BJ (cell line): ENCODE measurements around the gene DSCAML1. TPM values are rescaled to one million over a fixed set of nuclear protein-coding genes. Genes with fewer than 3 reads are reported as not detected.

Source experiments
- CTCF ChIA-PET: fragments of 350-600 bp; formaldehyde crosslinking; extraction: SDS; loops from one replicate; lab custom pipeline; 2021; ENCODE audit warnings: antibody characterized with exemption, inconsistent platforms; lab: Yijun Ruan, JAX
- POLR2A ChIA-PET: fragments of 300-600 bp; sonication (Branson Sonifier 250); formaldehyde crosslinking; extraction: SDS; loops from one replicate; lab custom pipeline; 2021; ENCODE audit warnings: antibody characterized with exemption; lab: Charles Lee
- DNase-seq: peaks from one replicate; pipeline ENCODE4 v3.0.0-alpha.2; 2011; ENCODE audit warnings: low read depth
- H3K27me3 ChIP-seq: 2 replicates; pipeline ENCODE4 v1.6.0; 2011; ENCODE audit warnings: low read length; ENCODE audit not compliant: control insufficient read depth, insufficient read depth
- H3K36me3 ChIP-seq: 2 replicates; pipeline ENCODE4 v1.5.1; 2011; ENCODE audit warnings: low read length; ENCODE audit not compliant: control insufficient read depth, insufficient read depth
- H3K4me3 ChIP-seq: 2 replicates; pipeline ENCODE4 v1.5.1; 2011; ENCODE audit warnings: low read depth, mild to moderate bottlenecking, control low read depth, low read length
- polyA plus RNA-seq: library from polyadenylated mRNA; depleted of rRNA; stranded (reverse); fragments of >200 nt; gene quantifications from 2 replicates; pipeline ENCODE4 v1.2.3, GENCODE V29; 2011
- TF ChIP-seq, protein P1 (sequence below): IDR thresholded peaks from 2 replicates; pipeline ENCODE4 v1.5.1; 2011; ENCODE audit warnings: low read depth, mild to moderate bottlenecking, control low read depth, inconsistent platforms, low read length, moderate library complexity; ENCODE audit not compliant: insufficient read depth

Gene DSCAML1
- polyA plus RNA-seq, 1 experiment, result not detected

DNA sequence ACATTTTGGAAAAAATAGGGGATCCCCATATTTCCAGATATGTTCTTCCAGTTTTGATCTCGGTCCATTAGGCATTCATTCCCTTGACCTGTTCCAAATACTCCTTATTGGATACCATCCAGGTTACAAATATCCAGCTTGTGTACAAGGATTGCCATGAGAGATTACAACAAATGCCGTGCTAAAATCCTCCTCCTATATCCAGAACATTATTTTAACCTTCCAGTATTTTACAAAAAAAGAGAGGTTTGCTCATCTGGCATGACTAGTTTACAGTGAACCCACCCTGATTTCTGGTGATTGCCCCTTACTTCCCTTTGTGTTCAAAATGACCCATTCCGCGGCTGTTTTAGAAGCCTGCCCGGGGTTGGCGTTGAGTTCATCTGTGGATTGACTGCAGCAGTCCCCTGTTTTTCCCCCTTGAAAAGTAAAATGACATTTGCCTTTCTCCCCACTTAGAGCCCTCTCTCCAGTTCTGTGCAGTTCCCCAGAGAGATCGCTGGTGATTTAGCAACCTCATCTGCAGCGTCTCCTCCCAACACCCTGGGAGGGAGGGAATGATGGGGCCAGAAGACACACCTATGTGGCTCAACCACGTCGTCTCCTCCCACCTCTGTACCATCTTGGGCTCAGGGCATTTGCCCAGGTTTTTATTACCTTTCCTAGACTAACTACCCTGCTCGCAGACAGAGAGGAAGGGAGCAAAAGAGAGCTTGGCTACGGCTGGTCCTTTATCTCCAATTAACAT lies 73.6 kb downstream of the DSCAML1 start:
- no peak for DNase-seq

GRCh38 chr11:117722082-117722481 lies 74.9 kb downstream of the DSCAML1 start:
- H3K36me3 ChIP-seq, result no peaks in the 10 kb centered on the region
- H3K4me3 ChIP-seq, result no peak overlapping the region
- POLR2A ChIA-PET, result no interaction called here
- TF ChIP-seq, protein P1, sequence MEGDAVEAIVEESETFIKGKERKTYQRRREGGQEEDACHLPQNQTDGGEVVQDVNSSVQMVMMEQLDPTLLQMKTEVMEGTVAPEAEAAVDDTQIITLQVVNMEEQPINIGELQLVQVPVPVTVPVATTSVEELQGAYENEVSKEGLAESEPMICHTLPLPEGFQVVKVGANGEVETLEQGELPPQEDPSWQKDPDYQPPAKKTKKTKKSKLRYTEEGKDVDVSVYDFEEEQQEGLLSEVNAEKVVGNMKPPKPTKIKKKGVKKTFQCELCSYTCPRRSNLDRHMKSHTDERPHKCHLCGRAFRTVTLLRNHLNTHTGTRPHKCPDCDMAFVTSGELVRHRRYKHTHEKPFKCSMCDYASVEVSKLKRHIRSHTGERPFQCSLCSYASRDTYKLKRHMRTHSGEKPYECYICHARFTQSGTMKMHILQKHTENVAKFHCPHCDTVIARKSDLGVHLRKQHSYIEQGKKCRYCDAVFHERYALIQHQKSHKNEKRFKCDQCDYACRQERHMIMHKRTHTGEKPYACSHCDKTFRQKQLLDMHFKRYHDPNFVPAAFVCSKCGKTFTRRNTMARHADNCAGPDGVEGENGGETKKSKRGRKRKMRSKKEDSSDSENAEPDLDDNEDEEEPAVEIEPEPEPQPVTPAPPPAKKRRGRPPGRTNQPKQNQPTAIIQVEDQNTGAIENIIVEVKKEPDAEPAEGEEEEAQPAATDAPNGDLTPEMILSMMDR, result no peak
- CTCF ChIA-PET, result no interaction called here
- no peak for DNase-seq
- H3K27me3 ChIP-seq, result peaks cover 3% of the 10 kb centered on the region

More for the DNA sequence above, 73.6 kb downstream of the DSCAML1 start:
- POLR2A ChIA-PET, result no interaction called here
- no peaks in the 10 kb centered on the region for H3K36me3 ChIP-seq
- H3K27me3 ChIP-seq, result peaks cover 3% of the 10 kb centered on the region
- TF ChIP-seq, protein P1, result no peak
- H3K4me3 ChIP-seq, result no peak overlapping the region
- CTCF ChIA-PET, result no interaction called here

DNA sequence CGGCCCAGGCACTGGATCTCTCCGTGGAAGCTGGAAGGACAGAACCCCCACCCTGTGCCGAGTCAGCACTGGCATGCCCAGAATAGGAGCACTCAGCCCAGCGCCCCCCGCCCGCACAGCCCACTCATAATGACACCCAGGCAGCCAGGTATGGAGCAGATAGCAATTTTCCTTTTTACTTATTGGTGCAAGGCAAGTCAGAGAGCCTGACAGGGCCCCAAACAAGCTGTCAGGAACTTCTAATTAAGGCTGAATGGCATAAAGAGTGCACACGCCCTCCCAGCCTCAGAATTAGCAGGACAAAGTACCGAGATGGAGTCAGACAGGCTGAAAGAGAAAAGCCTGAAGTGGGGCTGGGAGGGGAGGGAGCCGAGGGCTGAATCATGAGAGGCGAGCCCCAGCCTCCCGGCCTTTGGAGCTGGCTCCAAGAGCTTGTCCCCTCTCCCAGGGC lies 76.9 kb downstream of the DSCAML1 start:
- CTCF ChIA-PET, result interaction anchor here (0.8 to 1.2 kb wide), 2 partner anchors 20 to 294 kb away, joined by 3 read pairs; no protein-coding TSS in a partner anchor
- no peak overlapping the region for H3K4me3 ChIP-seq
- H3K27me3 ChIP-seq, result peaks cover 6% of the 10 kb centered on the region
- POLR2A ChIA-PET, result no interaction called here
- TF ChIP-seq, protein P1, result no peak
- no peak for DNase-seq
- H3K36me3 ChIP-seq, result no peaks in the 10 kb centered on the region

GRCh38 chr11:117719480-117719879 lies 77.5 kb downstream of the DSCAML1 start:
- TF ChIP-seq, protein P1, result no peak
- ChIA-PET CTCF (interaction anchor here (0.8 kb wide), 1 partner anchor 19 kb away, joined by 3 read pairs; no protein-coding TSS in a partner anchor), POLR2A (no interaction called here)
- DNase-seq, result no peak
- Histone ChIP-seq H3K36me3 (no peaks in the 10 kb centered on the region), H3K27me3 (peaks cover 6% of the 10 kb centered on the region), H3K4me3 (no peak overlapping the region)

DNA sequence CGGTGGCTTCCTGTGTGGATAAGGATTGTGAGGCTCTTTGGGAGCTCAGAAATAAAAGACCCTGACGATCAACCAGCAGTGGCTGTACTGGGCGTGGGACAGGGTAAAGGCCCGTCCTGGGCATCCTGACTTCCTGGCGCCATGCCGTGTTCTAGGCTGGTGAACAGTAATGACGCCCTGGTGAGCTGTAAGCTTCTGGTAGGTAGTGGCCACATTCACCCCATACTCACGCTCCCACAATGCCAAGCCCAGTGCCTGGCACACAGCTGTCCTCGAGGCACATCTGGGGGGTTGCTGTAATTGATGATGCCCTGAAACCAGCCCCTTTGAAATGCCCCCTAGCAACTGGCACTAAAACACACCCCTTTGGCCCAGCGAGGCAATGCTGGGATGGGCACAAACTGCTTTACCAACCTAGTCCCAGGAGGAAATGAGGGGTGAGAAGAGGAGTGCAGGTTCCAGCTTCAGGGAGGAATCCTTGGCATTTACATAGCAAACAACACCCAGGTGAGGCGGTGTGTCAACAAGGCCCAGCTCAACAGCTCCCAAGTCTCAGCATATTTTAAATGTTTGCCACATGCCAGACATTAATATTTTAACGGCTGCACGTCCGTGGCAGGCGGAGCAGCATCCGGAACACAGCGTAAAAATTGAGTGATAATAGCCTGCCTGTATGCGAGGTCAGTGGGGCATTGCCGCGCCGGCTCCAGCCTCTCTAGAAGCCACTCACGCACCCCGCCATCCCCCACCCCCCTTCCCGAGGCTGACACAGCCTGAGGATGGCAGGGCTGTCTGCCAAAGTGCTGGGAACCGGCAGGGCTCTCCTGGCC lies 79.3 kb downstream of the DSCAML1 start:
- ChIA-PET POLR2A (no interaction called here), CTCF (no interaction called here)
- Histone ChIP-seq H3K4me3 (no peak overlapping the region), H3K36me3 (no peaks in the 10 kb centered on the region), H3K27me3 (0 out of 2 replicates have a peak, but pooled peaks cover 4% of the 10 kb centered on the region)
- TF ChIP-seq, protein P1, result no peak
- no peak for DNase-seq
